ENCODE measurements around the gene BMPR1A. TPM values are rescaled to one million over a fixed set of nuclear protein-coding genes. Genes with fewer than 3 reads are reported as not detected.
"Not testable (repeated sequence)": the region's sequence is repeated elsewhere in the genome, so short reads cannot be mapped to it uniquely, and the experiment has no call there.

BMPR1A gene
- total and polyA plus RNA-seq, 7 experiments from 2014 or later: 2.1 to 11.3 (median 5.6) TPM

GRCh38 chr10:86936661-86937501 lies 180.5 kb downstream of the BMPR1A start:
- Histone ChIP-seq H3K27ac (ENCODE audit: low read depth, low read length) (no peak overlapping the region), H3K4me3 (ENCODE audit: low read length) (no peak overlapping the region), H3K9me3 (ENCODE audit: control insufficient read depth in 2 of 3, low read length in 3 of 3) (no peaks in the 10 kb centered on the region), H3K4me1 (ENCODE audit: control insufficient read depth in 2 of 2, insufficient read depth in 2 of 2, low read length in 2 of 2) (no peaks in the 10 kb centered on the region), H3K36me3 (ENCODE audit: control insufficient read depth in 2 of 3, insufficient read depth in 3 of 3, low read length in 3 of 3) (no peaks in the 10 kb centered on the region), H3K27me3 (ENCODE audit: control insufficient read depth in 2 of 2, insufficient read depth in 2 of 2, low read length in 2 of 2) (no peaks in the 10 kb centered on the region)
- ChIA-PET POLR2A (no interaction called here), CTCF (interaction anchor here (0.6 to 8.1 kb wide), 6 partner anchors 9 to 1657 kb away, joined by 3 to 90 read pairs (median 4); partner anchors contain the start of gene ADIRF)
- ATAC-seq (no peak), DNase-seq (peak in 1 of 9 donors; percentile 5)
- Mint-ChIP-seq H3K27ac (no peak overlapping the region), H3K36me3 (no peaks in the 10 kb centered on the region), H3K27me3 (peaks cover 0 to 3% (median 0%) of the 10 kb centered on the region in 5 donors), H3K9me3 (peaks cover 0 to 3% (median 0%) of the 10 kb centered on the region in 11 donors), H3K4me3 (no peak overlapping the region), H3K4me1 (peaks cover 0 to 7% (median 0%) of the 10 kb centered on the region in 7 donors)
- intact Hi-C loops (cut with micrococcal nuclease): loop anchor here in 1 of 2 donors (5.0 kb wide), 3 partner anchors 105 to 265 kb away; no protein-coding TSS in a partner anchor

GRCh38 chr10:86937502-86938154 lies 181.2 kb downstream of the BMPR1A start:
- no peak overlapping the region for H3K27ac ChIP-seq (ENCODE audit: low read depth, low read length)
- H3K36me3 ChIP-seq (ENCODE audit: control insufficient read depth in 2 of 3, insufficient read depth in 3 of 3, low read length in 3 of 3): no peaks in the 10 kb centered on the region
- DNase-seq: no peak
- Mint-ChIP-seq H3K4me1 (peaks cover 0 to 7% (median 0%) of the 10 kb centered on the region in 7 donors), H3K36me3 (no peaks in the 10 kb centered on the region), H3K27ac (peak overlapping the region in 1 of 9 donors; percentile 28), H3K4me3 (no peak overlapping the region), H3K27me3 (peaks cover 0 to 3% (median 0%) of the 10 kb centered on the region in 5 donors), H3K9me3 (peaks cover 0 to 3% (median 0%) of the 10 kb centered on the region in 11 donors)
- CTCF ChIA-PET: interaction anchor here (0.6 to 8.1 kb wide), 6 partner anchors 8 to 1873 kb away, joined by 3 to 90 read pairs (median 3); partner anchors contain the start of gene ADIRF
- H3K4me3 ChIP-seq (ENCODE audit: low read length): no peak overlapping the region
- intact Hi-C loops (cut with micrococcal nuclease): loop anchor here in 1 of 2 donors (5.0 kb wide), 3 partner anchors 105 to 265 kb away; no protein-coding TSS in a partner anchor
- no peaks in the 10 kb centered on the region for H3K9me3 ChIP-seq (ENCODE audit: control insufficient read depth in 2 of 3, low read length in 3 of 3)
- POLR2A ChIA-PET: no interaction called here
- H3K4me1 ChIP-seq (ENCODE audit: control insufficient read depth in 2 of 2, insufficient read depth in 2 of 2, low read length in 2 of 2): no peaks in the 10 kb centered on the region
- H3K27me3 ChIP-seq (ENCODE audit: control insufficient read depth in 2 of 2, insufficient read depth in 2 of 2, low read length in 2 of 2): no peaks in the 10 kb centered on the region
- ATAC-seq: no peak

- DNase-seq (no peak), ATAC-seq (no peak)
- peaks cover 0 to 3% (median 0%) of the 10 kb centered on the region in 5 donors for H3K27me3 Mint-ChIP-seq
- H3K4me1 ChIP-seq (ENCODE audit: control insufficient read depth in 2 of 2, insufficient read depth in 2 of 2, low read length in 2 of 2): no peaks in the 10 kb centered on the region
- peak overlapping the region in 1 of 9 donors; percentile 32 for H3K27ac Mint-ChIP-seq
- H3K4me3 Mint-ChIP-seq: no peak overlapping the region
- no peaks in the 10 kb centered on the region for H3K36me3 ChIP-seq (ENCODE audit: control insufficient read depth in 2 of 3, insufficient read depth in 3 of 3, low read length in 3 of 3)
- CTCF ChIA-PET: interaction anchor here (0.6 to 8.1 kb wide), 6 partner anchors 12 to 1872 kb away, joined by 3 to 90 read pairs (median 4); partner anchors contain the start of gene ADIRF
- no peaks in the 10 kb centered on the region for H3K27me3 ChIP-seq (ENCODE audit: control insufficient read depth in 2 of 2, insufficient read depth in 2 of 2, low read length in 2 of 2)
- H3K9me3 ChIP-seq (ENCODE audit: control insufficient read depth in 2 of 3, low read length in 3 of 3): no peaks in the 10 kb centered on the region
- H3K4me3 ChIP-seq (ENCODE audit: low read length): no peak overlapping the region
- intact Hi-C loops (cut with micrococcal nuclease): loop anchor here in 1 of 2 donors (5.0 kb wide), 3 partner anchors 104 to 264 kb away; no protein-coding TSS in a partner anchor
- peaks cover 0 to 3% (median 0%) of the 10 kb centered on the region in 11 donors for H3K9me3 Mint-ChIP-seq
- H3K4me1 Mint-ChIP-seq: peaks cover 0 to 7% (median 0%) of the 10 kb centered on the region in 7 donors
- H3K27ac ChIP-seq (ENCODE audit: low read depth, low read length): no peak overlapping the region
- H3K36me3 Mint-ChIP-seq: no peaks in the 10 kb centered on the region
- POLR2A ChIA-PET: no interaction called here
Observed at GRCh38 chr10:86938260-86938659, 181.8 kb downstream of the BMPR1A start.

GRCh38 chr10:86940076-86940475 lies 183.7 kb downstream of the BMPR1A start:
- ATAC-seq; H3K27ac ChIP-seq (ENCODE audit: low read depth, low read length); H3K27me3 Mint-ChIP-seq; H3K9me3 ChIP-seq (ENCODE audit: control insufficient read depth in 2 of 3, low read length in 3 of 3); DNase-seq; H3K36me3 ChIP-seq (ENCODE audit: control insufficient read depth in 2 of 3, insufficient read depth in 3 of 3, low read length in 3 of 3); H3K9me3 Mint-ChIP-seq; H3K36me3 Mint-ChIP-seq; H3K4me3 ChIP-seq (ENCODE audit: low read length); H3K27me3 ChIP-seq (ENCODE audit: control insufficient read depth in 2 of 2, insufficient read depth in 2 of 2, low read length in 2 of 2); H3K4me1 ChIP-seq (ENCODE audit: control insufficient read depth in 2 of 2, insufficient read depth in 2 of 2, low read length in 2 of 2): not testable (repeated sequence)
- intact Hi-C loops (cut with micrococcal nuclease): loop anchor here in 1 of 2 donors (10.0 kb wide), 1 partner anchor 265 kb away; no protein-coding TSS in a partner anchor
- peak overlapping the region in 2 of 9 donors; percentile 67 to 68 for H3K27ac Mint-ChIP-seq
- ChIA-PET POLR2A (interaction anchor here (2.5 kb wide), 1 partner anchor 27 kb away, joined by 13 read pairs; no protein-coding TSS in a partner anchor), CTCF (interaction anchor here (0.7 to 8.1 kb wide), 8 partner anchors 10 to 767 kb away, joined by 3 to 90 read pairs (median 4); partner anchors contain the start of gene ADIRF)
- H3K4me1 Mint-ChIP-seq: peaks cover 0 to 12% (median 6%) of the 10 kb centered on the region in 7 donors
- H3K4me3 Mint-ChIP-seq: peak overlapping the region in 1 of 10 donors; percentile 52

GRCh38 chr10:86940677-86941076 lies 184.3 kb downstream of the BMPR1A start:
- Histone ChIP-seq H3K4me3 (ENCODE audit: low read length) (no peak overlapping the region), H3K9me3 (ENCODE audit: control insufficient read depth in 2 of 3, low read length in 3 of 3) (no peaks in the 10 kb centered on the region), H3K27ac (ENCODE audit: low read depth, low read length) (no peak overlapping the region), H3K27me3 (ENCODE audit: control insufficient read depth in 2 of 2, insufficient read depth in 2 of 2, low read length in 2 of 2) (no peaks in the 10 kb centered on the region), H3K36me3 (ENCODE audit: control insufficient read depth in 2 of 3, insufficient read depth in 3 of 3, low read length in 3 of 3) (no peaks in the 10 kb centered on the region), H3K4me1 (ENCODE audit: control insufficient read depth in 2 of 2, insufficient read depth in 2 of 2, low read length in 2 of 2) (no peaks in the 10 kb centered on the region)
- Mint-ChIP-seq H3K4me3 (no peak overlapping the region), H3K27ac (peak overlapping the region in 1 of 9 donors; percentile 68), H3K9me3 (peaks cover 0 to 3% (median 0%) of the 10 kb centered on the region in 11 donors), H3K4me1 (peaks cover 0 to 16% (median 6%) of the 10 kb centered on the region in 7 donors), H3K36me3 (no peaks in the 10 kb centered on the region), H3K27me3 (peaks cover 0 to 3% (median 0%) of the 10 kb centered on the region in 5 donors)
- DNase-seq (no peak), ATAC-seq (no peak)
- ChIA-PET POLR2A (interaction anchor here (1.0 to 2.5 kb wide), 2 partner anchors 11 to 26 kb away, joined by 3 to 13 read pairs; no protein-coding TSS in a partner anchor), CTCF (interaction anchor here (0.9 to 8.1 kb wide), 5 partner anchors 10 to 208 kb away, joined by 4 to 90 read pairs (median 4); partner anchors contain the start of gene ADIRF)
- intact Hi-C loops (cut with micrococcal nuclease): loop anchor here in 1 of 2 donors (10.0 kb wide), 1 partner anchor 264 kb away; no protein-coding TSS in a partner anchor

GRCh38 chr10:86941426-86941825 lies 185.0 kb downstream of the BMPR1A start:
- Mint-ChIP-seq H3K27ac (no peak overlapping the region), H3K27me3 (peaks cover 0 to 3% (median 0%) of the 10 kb centered on the region in 5 donors), H3K36me3 (no peaks in the 10 kb centered on the region), H3K9me3 (peaks cover 0 to 3% (median 0%) of the 10 kb centered on the region in 11 donors), H3K4me1 (peaks cover 0 to 19% (median 6%) of the 10 kb centered on the region in 7 donors), H3K4me3 (no peak overlapping the region)
- intact Hi-C loops (cut with micrococcal nuclease): loop anchor here in 1 of 2 donors (10.0 kb wide), 1 partner anchor 263 kb away; no protein-coding TSS in a partner anchor
- Histone ChIP-seq H3K4me3 (ENCODE audit: low read length) (no peak overlapping the region), H3K9me3 (ENCODE audit: control insufficient read depth in 2 of 3, low read length in 3 of 3) (no peaks in the 10 kb centered on the region), H3K4me1 (ENCODE audit: control insufficient read depth in 2 of 2, insufficient read depth in 2 of 2, low read length in 2 of 2) (no peaks in the 10 kb centered on the region), H3K36me3 (ENCODE audit: control insufficient read depth in 2 of 3, insufficient read depth in 3 of 3, low read length in 3 of 3) (no peaks in the 10 kb centered on the region), H3K27ac (ENCODE audit: low read depth, low read length) (no peak overlapping the region), H3K27me3 (ENCODE audit: control insufficient read depth in 2 of 2, insufficient read depth in 2 of 2, low read length in 2 of 2) (no peaks in the 10 kb centered on the region)
- ATAC-seq (no peak), DNase-seq (no peak)
- POLR2A ChIA-PET: interaction anchor here (1.0 to 2.5 kb wide), 3 partner anchors 11 to 29 kb away, joined by 3 to 13 read pairs (median 3); no protein-coding TSS in a partner anchor
- CTCF ChIA-PET: interaction anchor here (1.0 to 8.1 kb wide), 4 partner anchors 9 to 27 kb away, joined by 4 to 90 read pairs (median 5); partner anchors contain the start of gene ADIRF
